Panc1 (cell line): ENCODE measurements around the gene BARHL1. TPM values are rescaled to one million over a fixed set of nuclear protein-coding genes. Genes with fewer than 3 reads are reported as not detected.

Source experiments
- ATAC-seq: fragments of 200-7000 bp; cut with Tn5 transposase; 2 replicates; pipeline ENCODE4 v1.9.1; 2020; ENCODE audit warnings: mild to moderate bottlenecking, moderate library complexity
- BruUV-seq: library from RNA; stranded (reverse); fragments of 400-500 nt; replicated peaks from 2 replicates; lab custom pipeline; 2021; lab: Mats Ljungman, UMichigan
- CTCF ChIA-PET: fragments of 300-600 bp; sonication (Branson Sonifier 250); formaldehyde crosslinking; loops from one replicate; lab custom pipeline; 2022; ENCODE audit warnings: antibody characterized with exemption; lab: Charles Lee
- POLR2A ChIA-PET: fragments of 300-600 bp; sonication (Branson Sonifier 250); formaldehyde crosslinking; loops from one replicate; lab custom pipeline; 2022; ENCODE audit warnings: antibody characterized with exemption; lab: Charles Lee
- DNase-seq: peaks from one replicate; pipeline ENCODE4 v3.0.0-alpha.2; 2010; ENCODE audit warnings: low read depth, low spot score
- H3K27ac ChIP-seq: 2 replicates; pipeline ENCODE4 v1.5.1; 2011; ENCODE audit warnings: mild to moderate bottlenecking, low read length, inconsistent platforms
- H3K27me3 ChIP-seq: fragments of 200-500 bp; sonication (Bioruptor generic); 2 replicates; pipeline ENCODE4 v1.6.0; 2014; ENCODE audit warnings: low read length, inconsistent platforms; ENCODE audit not compliant: control insufficient read depth, insufficient read depth
- H3K36me3 ChIP-seq: fragments of 200-500 bp; sonication (Bioruptor generic); 2 replicates; pipeline ENCODE4 v1.5.1; 2014; ENCODE audit warnings: inconsistent platforms, mild to moderate bottlenecking, low read length, moderate library complexity; ENCODE audit not compliant: control insufficient read depth, insufficient read depth
- H3K4me1 ChIP-seq: 2 replicates; pipeline ENCODE4 v1.5.1; 2011; ENCODE audit warnings: inconsistent platforms, mild to moderate bottlenecking, low read length, moderate library complexity; ENCODE audit not compliant: control insufficient read depth, insufficient read depth
- H3K4me3 ChIP-seq, 2 experiments: 2 replicates each; pipeline ENCODE4 v1.5.1; 2011 to 2012; ENCODE audit warnings: low read depth in 2 of 2, low read length in 2 of 2, mild to moderate bottlenecking in 2 of 2, inconsistent platforms in 1 of 2, moderate library complexity in 1 of 2
- H3K9me3 ChIP-seq: fragments of 200-500 bp; sonication (Bioruptor generic); 2 replicates; pipeline ENCODE4 v1.5.1; 2014; ENCODE audit warnings: low read depth, mild to moderate bottlenecking, inconsistent platforms, low read length, moderate library complexity; ENCODE audit not compliant: control insufficient read depth, insufficient read depth
- CTCF ChIP-seq: fragments of 450-650 bp; IDR thresholded peaks from 2 replicates; pipeline ENCODE4 v1.5.1; 2017; ENCODE audit warnings: mild to moderate bottlenecking
- POLR2AphosphoS5 ChIP-seq: IDR thresholded peaks from 2 replicates; pipeline ENCODE4 v1.6.1; 2012; ENCODE audit warnings: mild to moderate bottlenecking, low read depth, low read length, moderate library complexity
- REST ChIP-seq, 2 experiments: IDR thresholded peaks; 2 replicates each; pipeline ENCODE4 v1.6.1; 2011 to 2012; ENCODE audit warnings: low read depth in 2 of 2, control low read depth in 1 of 2, low read length in 1 of 2, mild to moderate bottlenecking in 1 of 2, moderate library complexity in 1 of 2; ENCODE audit not compliant: insufficient read depth in 1 of 2
- SIN3A ChIP-seq: IDR thresholded peaks from 2 replicates; pipeline ENCODE4 v1.6.1; 2012; ENCODE audit warnings: low read depth, mild to moderate bottlenecking, low read length, moderate library complexity, borderline replicate concordance; ENCODE audit not compliant: insufficient read depth
- TCF7L2 ChIP-seq: IDR thresholded peaks from 2 replicates; pipeline ENCODE4 v1.6.1; 2011; ENCODE audit warnings: mild to moderate bottlenecking, low read depth, low read length, inconsistent platforms
- in situ Hi-C: cut with HindIII; loops from 2 replicates; pipeline ENCODE4 v1.10.0; 2016; ENCODE audit warnings: low sequenced_read_pairs, low pct_unique_long_range_greater_than_20kb
- intact Hi-C: fragments of 100-400 bp; cut with micrococcal nuclease; formaldehyde crosslinking; loops from one replicate; pipeline ENCODE4 v1.10.0; 2022; ENCODE audit not compliant: unreplicated experiment
- total RNA-seq: library from RNA; stranded (reverse); gene quantifications from one replicate; pipeline ENCODE4 v1.2.1, GENCODE V29; 2021; ENCODE audit not compliant: unreplicated experiment

BARHL1 gene
- total RNA-seq, 1 experiment from 2014 or later: not detected

DNA sequence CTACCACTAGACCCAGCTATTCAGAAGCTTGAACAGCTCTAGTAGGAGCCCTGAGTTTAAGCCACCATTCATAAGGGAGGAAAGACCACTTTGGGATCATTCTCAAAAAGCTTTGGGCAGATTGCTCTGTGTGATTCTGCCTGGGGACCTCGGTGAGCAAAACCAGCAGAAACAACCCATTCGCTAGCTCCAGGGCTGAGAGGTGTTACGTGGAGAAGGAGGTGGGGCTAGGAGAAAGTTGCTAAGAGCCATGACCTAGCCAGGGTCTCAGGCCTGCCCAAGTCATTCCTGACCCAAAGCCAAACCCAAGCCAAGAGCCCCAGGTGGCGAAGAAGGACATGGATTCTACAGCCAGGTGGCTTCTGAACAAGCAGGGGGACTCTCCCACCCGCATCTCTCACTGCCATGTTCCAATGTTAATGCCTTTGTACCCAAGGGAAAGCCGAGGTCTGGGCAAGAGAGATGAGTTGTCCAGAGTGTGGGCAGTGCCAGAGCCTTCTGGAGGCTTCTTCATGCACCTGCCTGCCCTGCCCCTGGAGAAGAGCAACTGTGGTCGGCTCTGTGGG, 4.0 kb upstream of the BARHL1 start:
- Histone ChIP-seq H3K27me3 (peaks cover 8% of the 10 kb centered on the region; the same call in 1 of the 2 replicates), H3K4me3 (no peak overlapping the region), H3K4me1 (no peaks in the 10 kb centered on the region), H3K9me3 (no peaks in the 10 kb centered on the region), H3K27ac (no peak overlapping the region), H3K36me3 (no peaks in the 10 kb centered on the region)
- CTCF ChIA-PET: no interaction called here
- TF ChIP-seq REST (IDR thresholded peaks at IDR 0.05; ENCODE audit: insufficient read depth in 1 of 2, low read depth in 2 of 2, low read length in 1 of 2) (no peak), POLR2AphosphoS5 (no peak)
- ATAC-seq (no peak), DNase-seq (no peak)
- in situ Hi-C loops (no loop called here), intact Hi-C loops (no loop called here)
- POLR2A ChIA-PET: no interaction called here
- no TSS peak for BruUV-seq

GRCh38 chr9:132579427-132579798, 3.0 kb upstream of the BARHL1 start:
- Histone ChIP-seq H3K27me3 (peaks cover 9% of the 10 kb centered on the region; the same call in 1 of the 2 replicates), H3K27ac (no peak overlapping the region), H3K9me3 (no peaks in the 10 kb centered on the region), H3K36me3 (no peaks in the 10 kb centered on the region), H3K4me1 (no peaks in the 10 kb centered on the region), H3K4me3 (no peak overlapping the region)
- POLR2A ChIA-PET: interaction anchor here (0.5 kb wide), 1 partner anchor 103 kb away, joined by 3 read pairs; no protein-coding TSS in a partner anchor
- DNase-seq (no peak), ATAC-seq (no peak)
- BruUV-seq: no TSS peak
- in situ Hi-C loops (no loop called here), intact Hi-C loops (no loop called here)
- CTCF ChIA-PET: no interaction called here
- TF ChIP-seq POLR2AphosphoS5: no peak
- no peak for TF ChIP-seq SIN3A
- TF ChIP-seq REST (IDR thresholded peaks at IDR 0.05; ENCODE audit: insufficient read depth in 1 of 2, low read depth in 2 of 2, low read length in 1 of 2): no peak
- no peak for TF ChIP-seq CTCF
- no peak for TF ChIP-seq TCF7L2
